ENCODE results near the gene CMTM8. TPM values are rescaled to one million over a fixed set of nuclear protein-coding genes. Genes with fewer than 3 reads are reported as not detected.

The CMTM8 gene
- total and polyA plus RNA-seq, 2 of the 8 experiments (the other 6 are each of a cell fraction or from before 2014, with no cell fraction given) = 10.5 to 22.4 TPM

DNA sequence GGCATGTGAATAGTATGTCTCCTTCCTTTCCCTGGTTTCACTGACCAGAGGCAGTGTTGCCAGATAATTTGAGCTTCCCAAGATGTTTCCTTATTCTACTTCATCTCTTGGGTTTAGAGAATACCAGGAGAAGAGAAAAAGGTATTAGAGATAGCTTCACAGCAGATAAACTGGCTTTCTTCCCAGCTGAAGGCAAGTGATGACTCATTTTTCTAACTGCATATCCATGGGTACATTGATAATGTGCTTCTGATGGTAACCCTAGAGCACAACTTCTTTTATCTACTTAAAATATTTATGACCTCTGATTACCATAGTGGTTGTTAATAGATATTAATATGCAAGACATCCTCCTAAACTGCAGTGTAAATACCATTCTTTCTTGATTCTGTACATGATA, 34.6 kb upstream of the CMTM8 start:
- Histone ChIP-seq H3K18ac (ENCODE audit: extremely low read depth, low read length) (no peak overlapping the region), H3K79me2 (ENCODE audit: control insufficient read depth in 1 of 2, insufficient read depth in 2 of 2, low read length in 2 of 2) (no peaks in the 10 kb centered on the region), H3K27ac (ENCODE audit: low read depth, low read length) (no peak overlapping the region), H2BK12ac (ENCODE audit: low read depth, low read length) (no peak overlapping the region), H2AK5ac (ENCODE audit: low read depth, low read length) (no peak overlapping the region), H3K4me3 (ENCODE audit: extremely low read depth in 1 of 4, insufficient read depth in 2 of 4, low read depth in 3 of 4, low read length in 4 of 4) (no peak overlapping the region), H4K20me1 (replicated peaks in 1 of 2; ENCODE audit: control insufficient read depth in 1 of 2, insufficient read depth in 2 of 2, low read length in 2 of 2) (no peaks in the 10 kb centered on the region), H3K27me3 (replicated peaks in 1 of 4; ENCODE audit: control insufficient read depth in 3 of 4, extremely low read depth in 1 of 4, insufficient read depth in 3 of 4, low read length in 3 of 4) (no peaks in the 10 kb centered on the region), H3K9me3 (ENCODE audit: insufficient read depth in 2 of 2, low read depth in 1 of 2, low read length in 1 of 2) (no peaks in the 10 kb centered on the region), H3K79me1 (ENCODE audit: low read depth, low read length) (no peaks in the 10 kb centered on the region), H2BK120ac (replicated peaks; ENCODE audit: low read depth, low read length) (no peak overlapping the region), H2AFZ (ENCODE audit: low read length) (no peak overlapping the region), H3K9ac (replicated peaks in 1 of 4; ENCODE audit: extremely low read depth in 1 of 4, low read depth in 3 of 4, low read length in 3 of 4) (no peak overlapping the region), H2BK20ac (ENCODE audit: low read length) (no peak overlapping the region), H4K8ac (ENCODE audit: extremely low read depth, insufficient read depth, low read length) (no peak overlapping the region), H4K5ac (ENCODE audit: insufficient read length, low read depth, low read length) (no peak overlapping the region), H3K23ac (ENCODE audit: insufficient read length) (no peak overlapping the region), H3K23me2 (ENCODE audit: low read depth, low read length) (no peaks in the 10 kb centered on the region), H3K4me2 (ENCODE audit: insufficient read depth in 1 of 2, low read depth in 2 of 2, low read length in 2 of 2) (no peak overlapping the region), H2BK15ac (ENCODE audit: low read length) (no peak overlapping the region), H4K91ac (replicated peaks; ENCODE audit: insufficient read length, low read length) (no peak overlapping the region), H3K4me1 (replicated peaks in 1 of 4; ENCODE audit: control insufficient read depth in 3 of 4, insufficient read depth in 4 of 4, low read length in 3 of 4) (no peaks in the 10 kb centered on the region), H3K14ac (ENCODE audit: insufficient read length) (no peak overlapping the region), H2BK5ac (ENCODE audit: low read depth, low read length) (no peak overlapping the region), H3K56ac (replicated peaks; ENCODE audit: insufficient read length, low read depth, low read length) (no peak overlapping the region), H3K4ac (replicated peaks; ENCODE audit: insufficient read length, low read depth, low read length) (no peak overlapping the region), H3K36me3 (ENCODE audit: control insufficient read depth in 2 of 4, insufficient read depth in 4 of 4, low read length in 3 of 4) (no peaks in the 10 kb centered on the region)
- no peak for DNase-seq (ENCODE audit: low read depth in 1 of 2, low spot score in 2 of 2)
- ChIA-PET CTCF (ENCODE audit: partially characterized antibody) (no interaction called here), POLR2A (ENCODE audit: partially characterized antibody) (no interaction called here)
- FAIRE-seq = no peak
- TF ChIP-seq, protein P1, sequence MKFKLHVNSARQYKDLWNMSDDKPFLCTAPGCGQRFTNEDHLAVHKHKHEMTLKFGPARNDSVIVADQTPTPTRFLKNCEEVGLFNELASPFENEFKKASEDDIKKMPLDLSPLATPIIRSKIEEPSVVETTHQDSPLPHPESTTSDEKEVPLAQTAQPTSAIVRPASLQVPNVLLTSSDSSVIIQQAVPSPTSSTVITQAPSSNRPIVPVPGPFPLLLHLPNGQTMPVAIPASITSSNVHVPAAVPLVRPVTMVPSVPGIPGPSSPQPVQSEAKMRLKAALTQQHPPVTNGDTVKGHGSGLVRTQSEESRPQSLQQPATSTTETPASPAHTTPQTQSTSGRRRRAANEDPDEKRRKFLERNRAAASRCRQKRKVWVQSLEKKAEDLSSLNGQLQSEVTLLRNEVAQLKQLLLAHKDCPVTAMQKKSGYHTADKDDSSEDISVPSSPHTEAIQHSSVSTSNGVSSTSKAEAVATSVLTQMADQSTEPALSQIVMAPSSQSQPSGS (IDR thresholded peaks at IDR 0.05; ENCODE audit: low read length) = no peak
- no peak for TF ChIP-seq NRF1 (IDR thresholded peaks at IDR 0.05; ENCODE audit: low read depth, low read length)
- TF ChIP-seq RXRA (IDR thresholded peaks at IDR 0.05; ENCODE audit: insufficient read depth, low read depth, low read length) = no peak
- no peak for TF ChIP-seq CTBP2 (IDR thresholded peaks at IDR 0.05; ENCODE audit: borderline replicate concordance, insufficient read depth, insufficient read length, low read length)
- no peak for TF ChIP-seq KDM4A (IDR thresholded peaks at IDR 0.05; ENCODE audit: low read depth, low read length, severe bottlenecking)
- TF ChIP-seq POU5F1 (IDR thresholded peaks at IDR 0.05; ENCODE audit: low read depth, low read length) = no peak
- no peak for TF ChIP-seq JUND (IDR thresholded peaks at IDR 0.05; ENCODE audit: low read length)
- no peak for TF ChIP-seq SRF (IDR thresholded peaks at IDR 0.05; ENCODE audit: low read depth, low read length)
- no peak for TF ChIP-seq SIRT6 (IDR thresholded peaks at IDR 0.05; ENCODE audit: low read length)
- TF ChIP-seq HDAC6 (IDR thresholded peaks at IDR 0.05; ENCODE audit: low read depth, low read length) = no peak
- TF ChIP-seq SP2 (IDR thresholded peaks at IDR 0.05; ENCODE audit: low read length) = no peak
- TF ChIP-seq HDAC2 (IDR thresholded peaks at IDR 0.05; ENCODE audit: borderline replicate concordance in 1 of 2, low read depth in 2 of 2, low read length in 2 of 2) = no peak
- no peak for TF ChIP-seq YY1 (IDR thresholded peaks at IDR 0.05; ENCODE audit: low read depth, low read length)
- TF ChIP-seq RBBP5 (IDR thresholded peaks at IDR 0.05; ENCODE audit: borderline replicate concordance, low read depth, low read length) = no peak
- no peak for TF ChIP-seq GTF2F1 (IDR thresholded peaks at IDR 0.05; ENCODE audit: borderline replicate concordance, low read depth, low read length)
